GM21717 (cell line): ENCODE data around the gene CDK5R2.

ENCODE experiments used
- ATAC-seq: cut with Tn5 transposase; IDR thresholded peaks from one replicate; pipeline ENCODE4 v1.9.1; 2021; ENCODE audit warnings: mild to moderate bottlenecking, moderate library complexity; ENCODE audit not compliant: unreplicated experiment

Gene CDK5R2

GRCh38 chr2:219001577-219002394 lies 42.3 kb downstream of the CDK5R2 start:
- no peak for ATAC-seq

GRCh38 chr2:219002395-219003266 lies 43.2 kb downstream of the CDK5R2 start:
- ATAC-seq: no peak

- ATAC-seq: no peak
These were observed 43.8 kb downstream of the CDK5R2 start for GRCh38 chr2:219003267-219003634.

- no peak for ATAC-seq
These were observed 44.5 kb downstream of the CDK5R2 start for GRCh38 chr2:219003979-219004378.

- no peak for ATAC-seq
These were observed 49.8 kb downstream of the CDK5R2 start for GRCh38 chr2:219009294-219009693.

GRCh38 chr2:219010162-219010756 lies 50.8 kb downstream of the CDK5R2 start:
- no peak for ATAC-seq

- no peak for ATAC-seq
These were observed 51.4 kb downstream of the CDK5R2 start for GRCh38 chr2:219010873-219011272.
